HG02973 (cell line): ENCODE measurements around the gene LGR6.

ENCODE experiments used
- ATAC-seq: cut with Tn5 transposase; IDR thresholded peaks from one replicate; pipeline ENCODE4 v1.9.1; 2021; ENCODE audit warnings: moderate library complexity; ENCODE audit not compliant: unreplicated experiment

LGR6 gene

DNA sequence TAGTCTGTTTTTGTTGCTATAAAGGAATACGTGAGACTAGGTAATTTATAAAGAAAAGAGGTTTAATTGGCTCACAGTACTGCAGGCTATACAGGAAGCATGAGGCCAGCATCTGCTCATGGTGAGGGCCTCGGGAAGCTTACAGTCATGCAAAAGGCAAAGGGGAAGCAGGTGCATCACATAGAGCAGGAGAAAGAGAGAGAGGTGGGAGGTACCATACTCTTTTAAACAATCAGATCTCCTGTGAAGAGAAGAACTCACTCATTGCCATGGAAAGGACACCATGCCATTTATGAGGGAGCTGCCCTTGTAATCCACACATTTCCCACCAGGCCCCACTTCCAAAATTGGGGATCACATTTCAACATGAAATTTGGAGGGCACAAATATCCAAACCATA lies 167.6 kb downstream of the LGR6 start:
- ATAC-seq = no peak

DNA sequence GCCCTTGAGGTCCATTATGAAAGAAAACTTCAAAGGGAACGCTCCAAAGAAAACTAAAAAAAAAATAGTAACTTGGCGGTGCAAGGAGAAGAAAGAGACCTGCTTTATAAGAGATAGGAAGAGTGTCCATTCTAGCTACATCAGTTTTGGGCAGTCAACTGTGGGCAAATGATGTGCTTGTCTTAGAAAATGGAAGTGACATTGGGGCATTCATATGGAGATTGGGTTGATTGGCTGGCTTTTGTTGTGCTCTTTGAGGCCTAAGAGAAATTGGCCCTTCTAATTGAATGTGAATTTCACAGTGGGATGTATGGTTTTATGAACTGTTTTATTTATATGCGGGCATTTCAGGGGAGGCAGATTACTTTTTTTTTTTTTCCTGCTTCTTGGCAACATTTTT lies 168.1 kb downstream of the LGR6 start:
- no peak for ATAC-seq

GRCh38 chr1:202362212-202362611 lies 168.6 kb downstream of the LGR6 start:
- ATAC-seq = no peak

DNA sequence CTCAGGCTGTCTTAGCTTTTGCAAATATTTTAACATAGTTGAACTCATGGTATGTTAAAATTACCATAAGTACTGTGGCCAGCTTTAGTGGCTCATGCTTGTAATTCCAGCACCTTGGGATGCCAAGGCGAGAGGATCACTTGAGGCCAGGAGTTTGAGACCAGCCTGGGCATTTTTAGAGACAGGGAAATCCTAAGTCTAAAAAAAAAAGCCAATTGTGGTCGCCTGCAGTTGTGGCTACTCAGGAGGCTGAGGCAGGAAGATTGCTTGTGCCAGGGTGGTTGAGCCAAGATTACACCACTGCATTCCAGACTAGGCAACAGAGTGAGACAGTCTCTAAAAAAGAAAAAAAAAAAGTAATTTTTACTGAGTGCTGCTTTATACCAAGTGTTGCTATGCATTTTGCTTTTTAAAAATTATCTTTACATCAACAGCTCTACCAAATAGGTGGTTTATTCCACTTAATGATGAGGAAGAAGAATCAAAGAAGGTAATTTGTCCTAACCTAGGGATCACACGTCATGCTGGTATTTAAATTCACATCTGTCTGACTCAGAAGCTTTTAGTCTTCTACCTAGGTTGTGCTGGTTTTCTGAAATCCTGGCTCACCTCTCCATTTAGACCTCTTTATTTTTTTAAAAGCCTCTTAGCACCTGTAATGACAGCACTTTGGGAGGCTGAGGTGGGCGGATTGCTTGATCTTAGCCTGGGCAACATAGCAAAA lies 171.7 kb downstream of the LGR6 start:
- ATAC-seq = no peak

GRCh38 chr1:202367271-202367670 lies 173.7 kb downstream of the LGR6 start:
- no peak for ATAC-seq
